Activated naive CD8-positive, alpha-beta T cell treated with anti-CD3 and anti-CD28 coated beads, Interleukin-2, amount 50 U/mL, for 24 hours (primary cell): ENCODE measurements around the gene MCM3.

Source experiments
- ATAC-seq: fragments of 150-1000 bp; cut with Tn5 transposase; one replicate; pipeline ENCODE4 v1.10.0; 2021
- DNase-seq: peaks from one replicate; pipeline ENCODE4 v3.0.0; 2021
- H3K27ac Mint-ChIP-seq: one replicate; pipeline ENCODE4 v1.8.0; 2021; ENCODE audit warnings: mild to moderate bottlenecking, mixed read lengths
- H3K27me3 Mint-ChIP-seq: one replicate; pipeline ENCODE4 v1.8.0; 2021; ENCODE audit warnings: mixed read lengths
- H3K36me3 Mint-ChIP-seq: one replicate; pipeline ENCODE4 v1.8.0; 2021; ENCODE audit warnings: low read depth, mixed read lengths
- H3K4me1 Mint-ChIP-seq: one replicate; pipeline ENCODE4 v1.8.0; 2021; ENCODE audit warnings: mixed read lengths
- H3K4me3 Mint-ChIP-seq: one replicate; pipeline ENCODE4 v1.8.0; 2021; ENCODE audit warnings: mild to moderate bottlenecking, moderate library complexity, mixed read lengths
- H3K9me3 Mint-ChIP-seq: one replicate; pipeline ENCODE4 v1.8.0; 2021; ENCODE audit warnings: mixed read lengths

MCM3 gene

GRCh38 chr6:52245425-52245824 lies 39.1 kb downstream of the MCM3 start:
- Mint-ChIP-seq H3K36me3 (no peaks in the 10 kb centered on the region), H3K9me3 (no peaks in the 10 kb centered on the region), H3K27me3 (peaks cover 28% of the 10 kb centered on the region), H3K4me1 (peaks cover 3% of the 10 kb centered on the region), H3K4me3 (no peak overlapping the region), H3K27ac (no peak overlapping the region)
- DNase-seq: no peak
- no peak for ATAC-seq

DNA sequence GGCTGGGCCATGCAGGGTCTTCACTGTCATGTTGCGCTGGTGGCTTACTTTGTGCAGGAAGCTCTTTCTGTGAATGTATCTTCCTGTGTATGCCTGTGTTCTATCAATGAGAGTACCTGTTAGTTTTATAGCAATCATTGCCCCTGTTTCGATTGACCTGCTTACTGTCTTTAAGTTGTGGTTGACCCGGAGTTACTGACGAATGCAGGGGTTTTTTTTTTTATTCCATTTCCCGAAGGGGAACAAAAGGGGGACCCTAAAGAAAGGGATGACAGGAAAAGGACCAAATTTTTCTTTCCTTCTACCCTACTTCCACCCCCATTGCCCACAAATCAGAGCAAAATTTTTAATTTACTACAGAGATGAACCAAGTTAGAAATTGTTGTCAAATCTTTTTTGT lies 40.1 kb downstream of the MCM3 start, which contains the start of gene IL17F:
TSS of gene IL17F (minus strand) at position 101 of the 400 bp plus-strand sequence. CDS start at position 30, 71 bp downstream.
- no peak for ATAC-seq
- H3K27me3 Mint-ChIP-seq: peaks cover 28% of the 10 kb centered on the region
- no peak for DNase-seq

GRCh38 chr6:52243282-52243893 lies 41.2 kb downstream of the MCM3 start:
- no peak overlapping the region for H3K27ac Mint-ChIP-seq
- H3K27me3 Mint-ChIP-seq: peaks cover 20% of the 10 kb centered on the region
- H3K9me3 Mint-ChIP-seq: no peaks in the 10 kb centered on the region
- DNase-seq (no peak), ATAC-seq (no peak)
- H3K4me3 Mint-ChIP-seq: no peak overlapping the region
- H3K4me1 Mint-ChIP-seq: no peaks in the 10 kb centered on the region
- no peaks in the 10 kb centered on the region for H3K36me3 Mint-ChIP-seq

More for the DNA sequence above, 40.1 kb downstream of the MCM3 start, which contains the start of gene IL17F:
- Mint-ChIP-seq H3K4me3 (no peak within 1 kb of the TSS), H3K9me3 (no peaks in the 10 kb centered on the region), H3K27ac (no peak within 1 kb of the TSS), H3K36me3 (no peaks in the 10 kb centered on the region), H3K4me1 (no peaks in the 10 kb centered on the region)

GRCh38 chr6:52241819-52242218 lies 42.7 kb downstream of the MCM3 start:
- Mint-ChIP-seq H3K4me3 (no peak overlapping the region), H3K36me3 (no peaks in the 10 kb centered on the region), H3K27ac (no peak overlapping the region), H3K4me1 (no peaks in the 10 kb centered on the region), H3K27me3 (peaks cover 24% of the 10 kb centered on the region), H3K9me3 (no peaks in the 10 kb centered on the region)
- ATAC-seq (no peak), DNase-seq (no peak)

- DNase-seq: peak; percentile 41
- Mint-ChIP-seq H3K27me3 (peaks cover 44% of the 10 kb centered on the region), H3K27ac (no peak overlapping the region), H3K36me3 (no peaks in the 10 kb centered on the region), H3K9me3 (no peaks in the 10 kb centered on the region), H3K4me1 (peaks cover 26% of the 10 kb centered on the region), H3K4me3 (no peak overlapping the region)
- peak; percentile 82 for ATAC-seq
Measured at GRCh38 chr6:52233975-52234823, 50.3 kb downstream of the MCM3 start.

GRCh38 chr6:52233005-52233404 lies 51.5 kb downstream of the MCM3 start:
- H3K36me3 Mint-ChIP-seq: no peaks in the 10 kb centered on the region
- DNase-seq (no peak), ATAC-seq (no peak)
- H3K27ac Mint-ChIP-seq: no peak overlapping the region
- no peaks in the 10 kb centered on the region for H3K9me3 Mint-ChIP-seq
- peaks cover 44% of the 10 kb centered on the region for H3K27me3 Mint-ChIP-seq
- no peak overlapping the region for H3K4me3 Mint-ChIP-seq
- peaks cover 29% of the 10 kb centered on the region for H3K4me1 Mint-ChIP-seq

DNA sequence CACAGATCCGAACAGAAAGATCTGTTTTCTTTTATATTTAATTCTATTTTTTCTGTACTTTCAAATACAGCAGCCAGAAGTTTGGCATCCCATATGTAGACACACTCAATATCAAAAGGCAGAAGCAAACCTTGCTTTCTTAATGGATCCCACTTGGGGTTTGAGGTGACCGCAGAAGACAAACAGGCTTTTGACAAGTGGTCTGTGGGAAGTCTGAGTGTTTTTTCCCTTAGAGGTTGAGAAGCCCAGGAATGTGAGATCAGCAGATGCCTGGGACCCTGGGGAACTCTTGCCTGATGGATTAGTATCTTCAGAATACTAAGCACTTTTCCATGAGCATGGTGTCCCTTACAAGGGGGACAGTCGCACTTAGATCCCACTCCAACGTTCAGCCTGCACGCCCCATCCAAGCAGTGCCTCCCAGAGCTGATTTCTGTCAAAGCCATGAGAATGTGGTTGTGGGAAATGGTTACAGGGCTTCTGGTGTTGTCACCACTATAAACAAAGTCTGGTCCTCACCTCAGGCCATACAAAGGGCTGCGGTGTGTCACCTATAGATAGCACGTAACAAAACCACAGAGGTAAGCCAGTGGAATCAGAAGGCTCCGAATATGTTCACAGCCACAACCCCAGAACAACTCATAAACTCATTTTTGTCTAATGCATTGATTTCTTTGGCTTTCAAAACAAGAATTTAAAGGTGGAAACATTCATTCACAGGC lies 53.0 kb downstream of the MCM3 start:
- H3K4me1 Mint-ChIP-seq: peaks cover 42% of the 10 kb centered on the region
- peak overlapping the region; percentile 77 for H3K27ac Mint-ChIP-seq
- H3K36me3 Mint-ChIP-seq: no peaks in the 10 kb centered on the region
- H3K27me3 Mint-ChIP-seq: peaks cover 37% of the 10 kb centered on the region
- no peaks in the 10 kb centered on the region for H3K9me3 Mint-ChIP-seq
- H3K4me3 Mint-ChIP-seq: peak overlapping the region; percentile 45
- ATAC-seq (peak; percentile 64), DNase-seq (peak; percentile 56)

- Mint-ChIP-seq H3K4me1 (peaks cover 42% of the 10 kb centered on the region), H3K27me3 (peaks cover 35% of the 10 kb centered on the region), H3K9me3 (no peaks in the 10 kb centered on the region), H3K4me3 (no peak overlapping the region), H3K27ac (no peak overlapping the region), H3K36me3 (no peaks in the 10 kb centered on the region)
- ATAC-seq (no peak), DNase-seq (no peak)
Measured at GRCh38 chr6:52230685-52231084, 53.9 kb downstream of the MCM3 start.

GRCh38 chr6:52227495-52227894 lies 57.0 kb downstream of the MCM3 start:
- DNase-seq (peak; percentile 72), ATAC-seq (peak; percentile 95)
- H3K9me3 Mint-ChIP-seq: no peaks in the 10 kb centered on the region
- H3K27ac Mint-ChIP-seq: peak overlapping the region; percentile 16
- H3K4me3 Mint-ChIP-seq: no peak overlapping the region
- H3K4me1 Mint-ChIP-seq: peaks cover 35% of the 10 kb centered on the region
- H3K27me3 Mint-ChIP-seq: peaks cover 49% of the 10 kb centered on the region
- H3K36me3 Mint-ChIP-seq: no peaks in the 10 kb centered on the region

GRCh38 chr6:52221302-52221701 lies 63.2 kb downstream of the MCM3 start:
- Mint-ChIP-seq H3K4me1 (peaks cover 14% of the 10 kb centered on the region), H3K36me3 (no peaks in the 10 kb centered on the region), H3K4me3 (no peak overlapping the region), H3K27me3 (peaks cover 55% of the 10 kb centered on the region), H3K27ac (peak overlapping the region; percentile 2), H3K9me3 (no peaks in the 10 kb centered on the region)
- DNase-seq: peak; percentile 37
- peak; percentile 95 for ATAC-seq

GRCh38 chr6:52217761-52218160 lies 66.8 kb downstream of the MCM3 start:
- Mint-ChIP-seq H3K4me3 (no peak overlapping the region), H3K27me3 (peaks cover 32% of the 10 kb centered on the region), H3K36me3 (no peaks in the 10 kb centered on the region), H3K9me3 (no peaks in the 10 kb centered on the region), H3K4me1 (peaks cover 17% of the 10 kb centered on the region), H3K27ac (no peak overlapping the region)
- DNase-seq (no peak), ATAC-seq (no peak)

- Mint-ChIP-seq H3K9me3 (no peaks in the 10 kb centered on the region), H3K27me3 (peaks cover 34% of the 10 kb centered on the region), H3K36me3 (no peaks in the 10 kb centered on the region), H3K4me1 (peaks cover 18% of the 10 kb centered on the region), H3K4me3 (no peak overlapping the region), H3K27ac (no peak overlapping the region)
- no peak for ATAC-seq
- DNase-seq: no peak
Measured at GRCh38 chr6:52216932-52217575, 67.5 kb downstream of the MCM3 start.

GRCh38 chr6:52215787-52216186 lies 68.8 kb downstream of the MCM3 start:
- H3K27ac Mint-ChIP-seq: no peak overlapping the region
- H3K4me1 Mint-ChIP-seq: peaks cover 10% of the 10 kb centered on the region
- DNase-seq (no peak), ATAC-seq (no peak)
- H3K27me3 Mint-ChIP-seq: peaks cover 34% of the 10 kb centered on the region
- H3K36me3 Mint-ChIP-seq: no peaks in the 10 kb centered on the region
- H3K4me3 Mint-ChIP-seq: no peak overlapping the region
- no peaks in the 10 kb centered on the region for H3K9me3 Mint-ChIP-seq
